ENCODE data around the gene CAPSL.

Gene CAPSL

DNA sequence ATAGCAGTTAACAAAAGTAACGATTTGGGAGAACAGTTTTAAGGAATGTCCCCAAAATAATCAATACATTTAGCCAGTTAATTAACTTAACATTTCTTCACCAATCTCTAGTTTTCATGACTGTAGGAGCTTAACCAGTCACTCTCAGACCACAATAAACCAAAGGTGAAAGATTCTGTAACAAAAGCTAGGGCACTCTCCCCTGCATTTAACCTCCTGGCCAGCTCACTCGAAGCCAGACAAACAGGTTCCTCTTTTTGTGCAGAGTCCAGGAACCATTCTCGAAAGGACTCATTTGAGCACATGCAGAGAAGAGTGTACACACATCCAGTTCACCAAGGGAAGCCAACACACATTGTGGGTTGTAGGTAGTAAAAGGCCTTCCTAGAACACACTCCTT is 75.3 kb downstream of the CAPSL start:
- Histone ChIP-seq H3K4me2 (ENCODE audit: low read length) (no peak overlapping the region), H3K79me2 (ENCODE audit: control insufficient read depth, low read length) (peaks cover 20% of the 10 kb centered on the region), H3K27ac (ENCODE audit: low read depth, low read length) (no peak overlapping the region), H3F3A (ENCODE audit: control insufficient read depth, insufficient read depth) (no peaks in the 10 kb centered on the region), H3K27me3 (ENCODE audit: control insufficient read depth, low read length) (no peaks in the 10 kb centered on the region), H3K4me3 (ENCODE audit: low read length) (no peak overlapping the region), H4K20me1 (ENCODE audit: control insufficient read depth, insufficient read depth, low read depth, low read length) (no peaks in the 10 kb centered on the region), H3K36me3 (ENCODE audit: control insufficient read depth, low read length) (peaks cover 63% of the 10 kb centered on the region), H3K9me2 (replicated peaks; ENCODE audit: control insufficient read depth, low read length) (no peaks in the 10 kb centered on the region), H3K9me3 (ENCODE audit: control insufficient read depth, insufficient read depth, low read length) (no peaks in the 10 kb centered on the region), H3K4me1 (ENCODE audit: control insufficient read depth, low read length) (peaks cover 43% of the 10 kb centered on the region)
- TF ChIP-seq EZH2phosphoT487 (IDR thresholded peaks at IDR 0.05; ENCODE audit: borderline replicate concordance, low read length), result no peak
- TF ChIP-seq, protein P1, sequence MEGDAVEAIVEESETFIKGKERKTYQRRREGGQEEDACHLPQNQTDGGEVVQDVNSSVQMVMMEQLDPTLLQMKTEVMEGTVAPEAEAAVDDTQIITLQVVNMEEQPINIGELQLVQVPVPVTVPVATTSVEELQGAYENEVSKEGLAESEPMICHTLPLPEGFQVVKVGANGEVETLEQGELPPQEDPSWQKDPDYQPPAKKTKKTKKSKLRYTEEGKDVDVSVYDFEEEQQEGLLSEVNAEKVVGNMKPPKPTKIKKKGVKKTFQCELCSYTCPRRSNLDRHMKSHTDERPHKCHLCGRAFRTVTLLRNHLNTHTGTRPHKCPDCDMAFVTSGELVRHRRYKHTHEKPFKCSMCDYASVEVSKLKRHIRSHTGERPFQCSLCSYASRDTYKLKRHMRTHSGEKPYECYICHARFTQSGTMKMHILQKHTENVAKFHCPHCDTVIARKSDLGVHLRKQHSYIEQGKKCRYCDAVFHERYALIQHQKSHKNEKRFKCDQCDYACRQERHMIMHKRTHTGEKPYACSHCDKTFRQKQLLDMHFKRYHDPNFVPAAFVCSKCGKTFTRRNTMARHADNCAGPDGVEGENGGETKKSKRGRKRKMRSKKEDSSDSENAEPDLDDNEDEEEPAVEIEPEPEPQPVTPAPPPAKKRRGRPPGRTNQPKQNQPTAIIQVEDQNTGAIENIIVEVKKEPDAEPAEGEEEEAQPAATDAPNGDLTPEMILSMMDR (IDR thresholded peaks at IDR 0.05; ENCODE audit: low read depth, low read length, poor library complexity, severe bottlenecking), result no peak

DNA sequence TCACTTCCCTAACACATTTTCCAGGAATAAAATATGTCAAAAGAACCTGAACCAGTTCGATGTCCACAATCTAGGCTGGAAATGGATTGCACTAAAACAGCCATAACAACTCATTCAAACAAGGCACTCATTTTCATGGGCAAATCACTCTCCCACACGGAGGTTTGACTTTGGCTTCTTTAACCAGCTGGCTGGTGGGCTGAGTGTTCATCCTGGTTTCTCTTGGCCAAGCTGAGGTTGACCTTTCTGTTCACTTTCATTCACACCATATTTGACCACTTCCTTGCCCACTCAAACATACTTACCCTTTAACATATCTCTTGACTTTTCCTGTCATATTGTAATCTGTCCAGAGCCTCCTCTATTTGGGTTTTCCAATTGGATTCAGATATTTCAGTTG is 76.3 kb downstream of the CAPSL start:
- Histone ChIP-seq H3K9me3 (ENCODE audit: control insufficient read depth, insufficient read depth, low read length) (no peaks in the 10 kb centered on the region), H3K9me2 (replicated peaks; ENCODE audit: control insufficient read depth, low read length) (no peaks in the 10 kb centered on the region), H4K20me1 (ENCODE audit: control insufficient read depth, insufficient read depth, low read depth, low read length) (no peaks in the 10 kb centered on the region), H3K4me2 (ENCODE audit: low read length) (no peak overlapping the region), H3K4me1 (ENCODE audit: control insufficient read depth, low read length) (peaks cover 35% of the 10 kb centered on the region), H3F3A (ENCODE audit: control insufficient read depth, insufficient read depth) (no peaks in the 10 kb centered on the region), H3K36me3 (ENCODE audit: control insufficient read depth, low read length) (peaks cover 53% of the 10 kb centered on the region), H3K4me3 (ENCODE audit: low read length) (no peak overlapping the region), H3K79me2 (ENCODE audit: control insufficient read depth, low read length) (peaks cover 31% of the 10 kb centered on the region), H3K27ac (ENCODE audit: low read depth, low read length) (no peak overlapping the region), H3K27me3 (ENCODE audit: control insufficient read depth, low read length) (no peaks in the 10 kb centered on the region)
- no peak for TF ChIP-seq EZH2phosphoT487 (IDR thresholded peaks at IDR 0.05; ENCODE audit: borderline replicate concordance, low read length)
- TF ChIP-seq, protein P1 (IDR thresholded peaks at IDR 0.05; ENCODE audit: low read depth, low read length, poor library complexity, severe bottlenecking), result no peak

DNA sequence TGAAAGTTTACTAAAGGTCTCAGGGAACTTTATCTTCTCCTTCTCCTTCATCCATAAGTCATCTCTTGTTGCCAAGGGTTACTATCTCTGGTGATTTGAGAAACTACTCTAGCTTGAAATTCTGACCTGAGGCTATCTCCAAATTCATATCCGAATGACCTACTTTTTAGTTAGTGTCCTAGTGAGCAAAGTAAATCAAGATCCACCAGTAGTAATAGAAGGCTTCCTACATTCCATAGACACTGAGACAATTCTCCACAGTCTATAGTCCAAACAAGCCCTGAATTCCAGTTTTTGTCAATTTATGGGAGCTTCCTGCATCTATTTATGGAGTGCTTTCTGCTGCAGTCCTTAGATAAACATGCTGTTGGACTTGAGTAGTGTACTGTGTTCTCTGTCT is 76.7 kb downstream of the CAPSL start:
- H4K20me1 ChIP-seq (ENCODE audit: control insufficient read depth, insufficient read depth, low read depth, low read length), result no peaks in the 10 kb centered on the region
- H3K36me3 ChIP-seq (ENCODE audit: control insufficient read depth, low read length), result peaks cover 51% of the 10 kb centered on the region
- peaks cover 35% of the 10 kb centered on the region for H3K79me2 ChIP-seq (ENCODE audit: control insufficient read depth, low read length)
- H3K27me3 ChIP-seq (ENCODE audit: control insufficient read depth, low read length), result no peaks in the 10 kb centered on the region
- peaks cover 38% of the 10 kb centered on the region for H3K4me1 ChIP-seq (ENCODE audit: control insufficient read depth, low read length)
- H3K9me2 ChIP-seq (replicated peaks; ENCODE audit: control insufficient read depth, low read length), result no peaks in the 10 kb centered on the region
- no peaks in the 10 kb centered on the region for H3K9me3 ChIP-seq (ENCODE audit: control insufficient read depth, insufficient read depth, low read length)
- no peak overlapping the region for H3K4me2 ChIP-seq (ENCODE audit: low read length)
- H3F3A ChIP-seq (ENCODE audit: control insufficient read depth, insufficient read depth), result no peaks in the 10 kb centered on the region
- H3K27ac ChIP-seq (ENCODE audit: low read depth, low read length), result no peak overlapping the region
- H3K4me3 ChIP-seq (ENCODE audit: low read length), result no peak overlapping the region
- TF ChIP-seq EZH2phosphoT487 (IDR thresholded peaks at IDR 0.05; ENCODE audit: borderline replicate concordance, low read length), result no peak
- TF ChIP-seq, protein P1 (IDR thresholded peaks at IDR 0.05; ENCODE audit: low read depth, low read length, poor library complexity, severe bottlenecking), result no peak

DNA sequence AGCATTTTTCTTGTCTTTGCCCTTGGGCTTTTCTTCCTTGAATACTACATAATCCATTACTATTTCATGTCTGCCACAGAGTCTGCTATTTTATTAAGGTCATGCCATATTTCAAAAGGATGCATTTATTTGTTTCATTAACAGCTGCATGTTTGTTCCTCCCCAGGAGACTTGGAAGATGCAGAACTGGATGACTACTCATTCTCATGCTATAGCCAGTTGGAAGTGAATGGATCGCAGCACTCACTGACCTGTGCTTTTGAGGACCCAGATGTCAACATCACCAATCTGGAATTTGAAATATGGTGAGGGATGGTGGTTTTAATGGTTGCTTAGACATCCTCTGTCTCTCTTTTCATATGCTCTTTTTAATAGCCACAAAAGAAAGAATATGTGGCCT is 77.7 kb downstream of the CAPSL start:
- H3K27ac ChIP-seq (ENCODE audit: low read depth, low read length), result no peak overlapping the region
- no peaks in the 10 kb centered on the region for H3K27me3 ChIP-seq (ENCODE audit: control insufficient read depth, low read length)
- no peak overlapping the region for H3K4me2 ChIP-seq (ENCODE audit: low read length)
- no peaks in the 10 kb centered on the region for H4K20me1 ChIP-seq (ENCODE audit: control insufficient read depth, insufficient read depth, low read depth, low read length)
- no peaks in the 10 kb centered on the region for H3F3A ChIP-seq (ENCODE audit: control insufficient read depth, insufficient read depth)
- H3K9me3 ChIP-seq (ENCODE audit: control insufficient read depth, insufficient read depth, low read length), result no peaks in the 10 kb centered on the region
- peaks cover 38% of the 10 kb centered on the region for H3K79me2 ChIP-seq (ENCODE audit: control insufficient read depth, low read length)
- H3K4me3 ChIP-seq (ENCODE audit: low read length), result no peak overlapping the region
- TF ChIP-seq, protein P1 (IDR thresholded peaks at IDR 0.05; ENCODE audit: low read depth, low read length, poor library complexity, severe bottlenecking), result no peak
- TF ChIP-seq EZH2phosphoT487 (IDR thresholded peaks at IDR 0.05; ENCODE audit: borderline replicate concordance, low read length), result no peak
- no peaks in the 10 kb centered on the region for H3K9me2 ChIP-seq (replicated peaks; ENCODE audit: control insufficient read depth, low read length)
- H3K36me3 ChIP-seq (ENCODE audit: control insufficient read depth, low read length), result peaks cover 51% of the 10 kb centered on the region
- peaks cover 48% of the 10 kb centered on the region for H3K4me1 ChIP-seq (ENCODE audit: control insufficient read depth, low read length)

Measured in DOHH2 (cell line).